GM12878 (cell line): ENCODE measurements around the gene GLP1R. TPM values are rescaled to one million over a fixed set of nuclear protein-coding genes. Genes with fewer than 3 reads are reported as not detected.
A peak's percentile ranks its signal among the peaks of the same experiment; 100 is the strongest.

Source experiments
- ATAC-seq: fragments of 200-7000 bp; cut with Tn5 transposase; 3 replicates; pipeline ENCODE4 v1.9.1; 2020; ENCODE audit warnings: mild to moderate bottlenecking, moderate library complexity
- BruUV-seq: library from RNA; stranded (reverse); fragments of 400-500 nt; replicated peaks from 2 replicates; lab custom pipeline; 2021; lab: Mats Ljungman, UMichigan
- CTCF ChIA-PET: fragments of 300-600 bp; sonication (Branson Sonifier 250); formaldehyde crosslinking; extraction: SDS; loops from one replicate; lab custom pipeline; 2021; ENCODE audit warnings: inconsistent platforms; lab: Yijun Ruan, JAX
- POLR2A ChIA-PET: fragments of 350-600 bp; formaldehyde crosslinking; extraction: SDS; loops from one replicate; lab custom pipeline; 2021; ENCODE audit warnings: inconsistent platforms; lab: Charles Lee
- RAD21 ChIA-PET: fragments of 300-600 bp; sonication (Branson Sonifier 250); formaldehyde crosslinking; loops from one replicate; lab custom pipeline; 2023; ENCODE audit warnings: antibody characterized with exemption; ENCODE audit not compliant: unreplicated experiment; lab: Charles Lee
- SMC1A ChIA-PET: fragments of 300-600 bp; sonication (Branson Sonifier 250); formaldehyde crosslinking; loops from one replicate; lab custom pipeline; 2023; ENCODE audit not compliant: unreplicated experiment, uncharacterized antibody; lab: Charles Lee
- DNase-seq: peaks from one replicate; pipeline ENCODE4 v3.0.0-alpha.2; 2011; ENCODE audit warnings: low read depth, low spot score
- FAIRE-seq: peaks from 3 replicates; lab custom pipeline; 2011; peaks lifted over from hg19 to GRCh38; lab: Jason Lieb, UNC
- H2AFZ ChIP-seq: 2 replicates; pipeline ENCODE4 v1.6.0; 2011; ENCODE audit warnings: low read depth, low read length, control low read depth; ENCODE audit not compliant: control insufficient read depth
- H3K27ac ChIP-seq: 2 replicates; pipeline ENCODE4 v1.5.1; 2011; ENCODE audit warnings: control low read depth; ENCODE audit not compliant: control insufficient read depth, insufficient read depth
- H3K27me3 ChIP-seq, 2 experiments: replicated peaks in 1 of 2; 2 replicates each; pipeline versions ENCODE4 v1.6.0 to v1.6.1; 2011; ENCODE audit warnings: low read length in 1 of 2; ENCODE audit not compliant: control insufficient read depth in 2 of 2, insufficient read depth in 2 of 2
- H3K36me3 ChIP-seq, 2 experiments: 2 replicates each; pipeline ENCODE4 v1.5.1; 2011; ENCODE audit warnings: low read length in 1 of 2; ENCODE audit not compliant: control insufficient read depth in 2 of 2, insufficient read depth in 2 of 2
- H3K4me1 ChIP-seq: 2 replicates; pipeline ENCODE4 v1.6.1; 2011; ENCODE audit warnings: mild to moderate bottlenecking, low read length, moderate library complexity, mixed read lengths; ENCODE audit not compliant: control insufficient read depth, insufficient read depth
- H3K4me2 ChIP-seq: 2 replicates; pipeline ENCODE4 v1.6.0; 2011; ENCODE audit warnings: control low read depth; ENCODE audit not compliant: control insufficient read depth, insufficient read depth
- H3K4me3 ChIP-seq: fragments of 200-600 bp; sonication (generic); 2 replicates; pipeline ENCODE4 v1.5.1; 2016
- H3K79me2 ChIP-seq: 2 replicates; pipeline ENCODE4 v1.6.0; 2011; ENCODE audit warnings: low read length; ENCODE audit not compliant: control insufficient read depth, insufficient read depth
- H3K9ac ChIP-seq: 2 replicates; pipeline ENCODE4 v1.8.0; 2011; ENCODE audit warnings: low read length, control low read depth, mixed read lengths; ENCODE audit not compliant: control insufficient read depth, insufficient read depth
- H3K9me3 ChIP-seq: replicated peaks from 3 replicates; pipeline ENCODE4 v1.5.1; 2011; ENCODE audit warnings: mild to moderate bottlenecking, low read length; ENCODE audit not compliant: control insufficient read depth, insufficient read depth
- H4K20me1 ChIP-seq: 2 replicates; pipeline ENCODE4 v1.6.0; 2011; ENCODE audit not compliant: control insufficient read depth, insufficient read depth
- MLLT1 ChIP-seq: fragments of 450-650 bp; IDR thresholded peaks from 2 replicates; pipeline ENCODE4 v1.6.1; 2016; ENCODE audit warnings: mild to moderate bottlenecking
- MYC ChIP-seq: IDR thresholded peaks from 2 replicates; pipeline ENCODE4 v1.6.1; 2011; ENCODE audit warnings: mild to moderate bottlenecking, low read length, moderate library complexity, inconsistent platforms; ENCODE audit not compliant: insufficient read depth, insufficient replicate concordance, insufficient read length, severe bottlenecking
- NFIC ChIP-seq: IDR thresholded peaks from 2 replicates; pipeline ENCODE4 v1.6.1; 2012; ENCODE audit warnings: low read depth, mild to moderate bottlenecking, inconsistent platforms, low read length, moderate library complexity
- NFYB ChIP-seq: IDR thresholded peaks from 2 replicates; pipeline ENCODE4 v1.6.1; 2011; ENCODE audit warnings: low read depth, mild to moderate bottlenecking, low read length, improper control_type of control experiment, moderate library complexity; ENCODE audit not compliant: insufficient read depth
- RUNX3 ChIP-seq: IDR thresholded peaks from 2 replicates; pipeline ENCODE4 v1.6.1; 2012; ENCODE audit warnings: low read length, inconsistent platforms
- SIN3A ChIP-seq: IDR thresholded peaks from 2 replicates; pipeline ENCODE4 v1.6.1; 2012; ENCODE audit warnings: low read depth, low read length, improper control_type of control experiment
- SMC3 ChIP-seq: IDR thresholded peaks from 2 replicates; pipeline ENCODE4 v1.6.1; 2011; ENCODE audit warnings: low read length, improper control_type of control experiment, borderline replicate concordance
- SPI1 ChIP-seq: IDR thresholded peaks from 2 replicates; pipeline ENCODE4 v1.6.1; 2011; ENCODE audit warnings: low read depth, mild to moderate bottlenecking, low read length, moderate library complexity, borderline replicate concordance; ENCODE audit not compliant: insufficient read depth
- TCF12 ChIP-seq: IDR thresholded peaks from 2 replicates; pipeline ENCODE4 v1.6.1; 2011; ENCODE audit warnings: low read depth, mild to moderate bottlenecking, low read length
- USF1 ChIP-seq: IDR thresholded peaks from 2 replicates; pipeline ENCODE4 v1.6.1; 2011; ENCODE audit warnings: borderline replicate concordance, low read depth, mild to moderate bottlenecking, moderate library complexity, mixed read lengths, low read length; ENCODE audit not compliant: insufficient read depth; ENCODE audit errors: extremely low read length
- WGBS: methylation state at CpG from one replicate; pipeline ENCODE4 v1.1.6; 2016; ENCODE audit warnings: low lambda C conversion rate; ENCODE audit not compliant: insufficient replicate concordance, insufficient coverage; ENCODE audit errors: missing lambda C conversion rate; 5-methylcytosine and 5-hydroxymethylcytosine counted together
- in situ Hi-C: fragments of 300-500 bp; cut with MboI; formaldehyde crosslinking; loops from 9 replicates; pipeline ENCODE4 v1.14.3; 2018; ENCODE audit warnings: mixed read lengths
- intact Hi-C: fragments of 100-400 bp; cut with micrococcal nuclease; formaldehyde crosslinking; loops from one replicate; pipeline ENCODE4 v1.14.2; 2022; ENCODE audit not compliant: unreplicated experiment
- polyA plus RNA-seq, 11 experiments: library from polyadenylated mRNA; depleted of rRNA in 4 of 11; unstranded in 6 of 11; stranded (reverse) in 5 of 11; fragments of >200 nt; fragmentation: Nextera tagmentation in 4 of 11; fragmentation: Illumina TruSeq in 1 of 11; extraction: Ambion mirVana in 4 of 11; extraction: Trizol in 1 of 11; gene quantifications; 1 replicate in 1 of 11; 2 replicates in 10 of 11; pipeline versions ENCODE4 v1.2.1 to v1.2.3, GENCODE V29; 2011 to 2016; ENCODE audit warnings: inconsistent platforms in 2 of 11, missing spikeins in 2 of 11, low read depth in 1 of 11
- total RNA-seq, 4 experiments: library from RNA; depleted of rRNA in 3 of 4; stranded (reverse); fragments of >200 nt in 3 of 4; fragmentation: Illumina TruSeq in 1 of 4; extraction: Trizol in 1 of 4; gene quantifications; 2 replicates each; pipeline versions ENCODE4 v1.2.1 to v1.2.3, GENCODE V29; 2013 to 2021

The GLP1R gene
- total and polyA plus RNA-seq, 10 of the 15 experiments (the other 5 are each of a cell fraction or from before 2014, with no cell fraction given) = 0.01 TPM; not detected in 9

- FAIRE-seq (no peak), DNase-seq (no peak), ATAC-seq (peak; percentile 19)
- Histone ChIP-seq H3K4me2 (peak overlapping the region; percentile 97), H3K9me3 (no peaks in the 10 kb centered on the region), H3K27ac (peak overlapping the region; percentile 80), H3K9ac (peak overlapping the region; percentile 81), H4K20me1 (no peaks in the 10 kb centered on the region), H3K4me3 (peak overlapping the region; percentile 68), H2AFZ (peak overlapping the region; percentile 96), H3K4me1 (peaks cover 3% of the 10 kb centered on the region; the same call in 1 of the 2 replicates), H3K79me2 (no peaks in the 10 kb centered on the region), H3K27me3 (no peaks in the 10 kb centered on the region), H3K36me3 (no peaks in the 10 kb centered on the region)
- BruUV-seq = no TSS peak
- ChIA-PET CTCF (interaction anchor here (1.0 to 1.5 kb wide), 4 partner anchors 10 to 190 kb away, joined by 3 to 4 read pairs (median 4); no protein-coding TSS in a partner anchor), RAD21 (interaction anchor here (1.1 to 1.4 kb wide), 3 partner anchors 12 to 102 kb away, joined by 3 to 4 read pairs (median 4); no protein-coding TSS in a partner anchor), SMC1A (interaction anchor here (0.9 to 1.2 kb wide), 4 partner anchors 9 to 101 kb away, joined by 3 to 5 read pairs (median 3); no protein-coding TSS in a partner anchor), POLR2A (interaction anchor here (1.1 kb wide), 1 partner anchor 11 kb away, joined by 4 read pairs; no protein-coding TSS in a partner anchor)
- intact Hi-C loops (no loop called here), in situ Hi-C loops (no loop called here)
- under 1% methylated on average over 11 of the region's 11 CpGs for WGBS
- TF ChIP-seq SIN3A (0 out of 2 replicates have a peak, but pooled peaks have one; percentile 50), TCF12 (no peak)
These were observed 65.8 kb downstream of the GLP1R start for GRCh38 chr6:39114388-39114703.

- Histone ChIP-seq H3K27me3 (no peaks in the 10 kb centered on the region), H2AFZ (peak within 1 kb of the TSS; percentile 96), H3K4me1 (peaks cover 3% of the 10 kb centered on the region; the same call in 1 of the 2 replicates), H3K27ac (peak within 1 kb of the TSS; percentile 80), H3K9me3 (no peaks in the 10 kb centered on the region), H3K36me3 (no peaks in the 10 kb centered on the region), H3K4me3 (peak within 1 kb of the TSS; percentile 68), H3K79me2 (no peaks in the 10 kb centered on the region), H3K4me2 (peak within 1 kb of the TSS; percentile 97), H4K20me1 (no peaks in the 10 kb centered on the region), H3K9ac (peak within 1 kb of the TSS; percentile 81)
- DNase-seq (peak; percentile 75), FAIRE-seq (peak; percentile 94), ATAC-seq (peak; percentile 98)
- ChIA-PET RAD21 (interaction anchor here (1.1 to 1.4 kb wide), 3 partner anchors 13 to 101 kb away, joined by 3 to 4 read pairs (median 4); no protein-coding TSS in a partner anchor), SMC1A (interaction anchor here (0.9 to 1.2 kb wide), 4 partner anchors 10 to 101 kb away, joined by 3 to 5 read pairs (median 3); no protein-coding TSS in a partner anchor), POLR2A (interaction anchor here (1.1 kb wide), 1 partner anchor 12 kb away, joined by 4 read pairs; no protein-coding TSS in a partner anchor), CTCF (interaction anchor here (1.0 to 1.5 kb wide), 4 partner anchors 13 to 189 kb away, joined by 3 to 6 read pairs (median 4); no protein-coding TSS in a partner anchor)
- WGBS = 4% methylated on average over 68 of the region's 68 CpGs
- intact Hi-C loops (no loop called here), in situ Hi-C loops (no loop called here)
- BruUV-seq = no TSS peak
- TF ChIP-seq SMC3 (no peak), MYC (no peak), NFYB (no peak), SPI1 (no peak), USF1 (peak; percentile 5), MLLT1 (peak; percentile 82), NFIC (no peak), RUNX3 (peak; percentile 70)
These were observed 66.4 kb downstream of the GLP1R start, which contains the start of gene SAYSD1 for GRCh38 chr6:39114704-39115599. Gene SAYSD1, minus strand, starts transcription at chr6:39115186. Its CDS starts 97 bp downstream, at chr6:39115089.
